PC-3 (cell line): ENCODE measurements around the gene ABAT. TPM values are rescaled to one million over a fixed set of nuclear protein-coding genes. Genes with fewer than 3 reads are reported as not detected.

Source experiments
- ATAC-seq: fragments of 200-7000 bp; cut with Tn5 transposase; 2 replicates; pipeline ENCODE4 v1.9.1; 2020; ENCODE audit warnings: mild to moderate bottlenecking, moderate library complexity
- BruUV-seq: library from RNA; stranded (reverse); fragments of 400-500 nt; replicated peaks from 2 replicates; lab custom pipeline; 2021; lab: Mats Ljungman, UMichigan
- CTCF ChIA-PET: fragments of 300-600 bp; sonication (Branson Sonifier 250); formaldehyde crosslinking; loops from one replicate; lab custom pipeline; 2022; ENCODE audit warnings: antibody characterized with exemption; lab: Charles Lee
- POLR2A ChIA-PET: fragments of 300-600 bp; sonication (Branson Sonifier 250); formaldehyde crosslinking; loops from one replicate; lab custom pipeline; 2022; ENCODE audit warnings: antibody characterized with exemption; ENCODE audit not compliant: unreplicated experiment; lab: Charles Lee
- DNase-seq: peaks from one replicate; pipeline ENCODE4 v3.0.0-alpha.2; 2015
- H2AFZ ChIP-seq: fragments of 300-600 bp; sonication (generic); 2 replicates; pipeline ENCODE4 v1.6.0; 2016; ENCODE audit warnings: antibody characterized with exemption, low read length
- H3F3A ChIP-seq: fragments of 300-600 bp; sonication (generic); one replicate; pipeline ENCODE4 v1.6.0; 2017; ENCODE audit warnings: antibody characterized with exemption, low read length, control low read depth, mild to moderate bottlenecking; ENCODE audit not compliant: unreplicated experiment
- H3K27ac ChIP-seq: fragments of 300-600 bp; sonication (generic); 2 replicates; pipeline ENCODE4 v1.5.1; 2016; ENCODE audit warnings: mild to moderate bottlenecking, low read length
- H3K27me3 ChIP-seq: fragments of 300-600 bp; sonication (generic); 2 replicates; pipeline ENCODE4 v1.6.1; 2016; ENCODE audit warnings: low read length, mixed read lengths
- H3K36me3 ChIP-seq: fragments of 300-600 bp; sonication (generic); 2 replicates; pipeline ENCODE4 v1.6.1; 2016; ENCODE audit warnings: low read depth, mixed run types, low read length, mixed read lengths
- H3K4me1 ChIP-seq: fragments of 300-600 bp; sonication (generic); 2 replicates; pipeline ENCODE4 v1.5.1; 2016; ENCODE audit warnings: low read length; ENCODE audit not compliant: insufficient read depth
- H3K4me2 ChIP-seq: fragments of 300-600 bp; sonication (generic); 2 replicates; pipeline ENCODE4 v1.6.0; 2016; ENCODE audit warnings: low read length
- H3K4me3 ChIP-seq: fragments of 300-600 bp; sonication (generic); 2 replicates; pipeline ENCODE4 v1.5.1; 2016; ENCODE audit warnings: mild to moderate bottlenecking, low read length, mixed read lengths
- H3K79me2 ChIP-seq: fragments of 300-600 bp; sonication (generic); 2 replicates; pipeline ENCODE4 v1.6.1; 2017; ENCODE audit warnings: low read length, mixed read lengths
- H3K9ac ChIP-seq: fragments of 300-600 bp; sonication (generic); 2 replicates; pipeline ENCODE4 v1.6.0; 2016; ENCODE audit warnings: mild to moderate bottlenecking, low read length
- H3K9me2 ChIP-seq: fragments of 300-600 bp; sonication (generic); replicated peaks from 2 replicates; pipeline ENCODE4 v1.6.1; 2016; ENCODE audit warnings: mixed run types, low read length, mixed read lengths
- H3K9me3 ChIP-seq: fragments of 300-600 bp; sonication (generic); 2 replicates; pipeline ENCODE4 v1.6.1; 2016; ENCODE audit warnings: low read length, mixed read lengths
- H4K20me1 ChIP-seq: fragments of 300-600 bp; sonication (generic); 2 replicates; pipeline ENCODE4 v1.6.1; 2016; ENCODE audit warnings: low read length, mixed read lengths
- EZH2 ChIP-seq: fragments of 300-600 bp; sonication (generic); IDR thresholded peaks from one replicate; pipeline ENCODE4 v1.6.1; 2017; ENCODE audit warnings: antibody characterized with exemption, mild to moderate bottlenecking, low read length; ENCODE audit not compliant: unreplicated experiment
- EZH2phosphoT487 ChIP-seq: fragments of 300-600 bp; sonication (generic); IDR thresholded peaks from 2 replicates; pipeline ENCODE4 v1.6.1; 2018; ENCODE audit warnings: mild to moderate bottlenecking, antibody characterized with exemption, low read length, borderline replicate concordance
- intact Hi-C: fragments of 100-400 bp; cut with micrococcal nuclease; formaldehyde crosslinking; loops from 2 replicates; pipeline ENCODE4 v1.9.0; 2023
- total RNA-seq: library from RNA; depleted of rRNA; stranded (reverse); fragments of >200 nt; gene quantifications from 2 replicates; pipeline ENCODE4 v1.2.3, GENCODE V29; 2014
- TF ChIP-seq, protein P1 (sequence below): fragments of 300-600 bp; sonication (generic); conservative IDR thresholded peaks from 2 replicates; pipeline ENCODE4 v1.5.1; 2017; ENCODE audit warnings: antibody characterized with exemption, low read depth, mild to moderate bottlenecking, low read length

Gene ABAT
- total RNA-seq, 1 experiment from 2014 or later: 0.95 TPM

DNA sequence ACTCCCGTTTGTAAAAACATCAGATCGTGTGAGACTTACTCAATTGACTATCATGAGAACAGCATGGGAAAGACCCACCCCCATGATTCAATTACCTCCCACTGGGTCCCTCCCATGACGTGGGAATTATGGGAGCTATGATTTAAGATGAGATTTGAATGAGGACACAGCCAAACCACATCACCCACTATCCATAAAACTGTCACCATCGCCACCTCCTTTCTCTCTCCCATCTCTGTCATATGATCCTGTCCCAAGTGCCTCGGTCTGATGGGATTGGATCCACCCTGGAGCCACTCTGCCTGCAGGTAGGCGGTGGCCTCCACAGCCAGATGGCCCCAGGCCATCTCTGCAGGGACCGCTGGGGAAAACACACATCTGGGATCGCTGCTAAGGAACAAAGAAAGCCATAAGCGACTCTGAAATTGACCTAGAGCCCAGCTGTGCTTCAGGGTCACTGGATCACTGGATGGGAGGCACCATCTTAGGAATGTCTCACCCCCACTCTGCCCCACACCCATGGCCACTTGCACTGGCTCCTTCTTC, 61.8 kb downstream of the ABAT start:
- Histone ChIP-seq H2AFZ (no peak overlapping the region), H3K4me3 (no peak overlapping the region), H3K27ac (no peak overlapping the region), H3K79me2 (no peaks in the 10 kb centered on the region), H3K4me2 (no peak overlapping the region), H3K9me3 (no peaks in the 10 kb centered on the region), H3K36me3 (no peaks in the 10 kb centered on the region), H3K27me3 (0 out of 2 replicates have a peak, but pooled peaks cover 8% of the 10 kb centered on the region), H3K4me1 (no peaks in the 10 kb centered on the region), H4K20me1 (no peaks in the 10 kb centered on the region), H3F3A (no peaks in the 10 kb centered on the region), H3K9me2 (no peaks in the 10 kb centered on the region), H3K9ac (no peak overlapping the region)
- no peak for DNase-seq
- intact Hi-C loops: no loop called here
- POLR2A ChIA-PET: no interaction called here
- no peak for ATAC-seq
- CTCF ChIA-PET: no interaction called here
- TF ChIP-seq, protein P1, sequence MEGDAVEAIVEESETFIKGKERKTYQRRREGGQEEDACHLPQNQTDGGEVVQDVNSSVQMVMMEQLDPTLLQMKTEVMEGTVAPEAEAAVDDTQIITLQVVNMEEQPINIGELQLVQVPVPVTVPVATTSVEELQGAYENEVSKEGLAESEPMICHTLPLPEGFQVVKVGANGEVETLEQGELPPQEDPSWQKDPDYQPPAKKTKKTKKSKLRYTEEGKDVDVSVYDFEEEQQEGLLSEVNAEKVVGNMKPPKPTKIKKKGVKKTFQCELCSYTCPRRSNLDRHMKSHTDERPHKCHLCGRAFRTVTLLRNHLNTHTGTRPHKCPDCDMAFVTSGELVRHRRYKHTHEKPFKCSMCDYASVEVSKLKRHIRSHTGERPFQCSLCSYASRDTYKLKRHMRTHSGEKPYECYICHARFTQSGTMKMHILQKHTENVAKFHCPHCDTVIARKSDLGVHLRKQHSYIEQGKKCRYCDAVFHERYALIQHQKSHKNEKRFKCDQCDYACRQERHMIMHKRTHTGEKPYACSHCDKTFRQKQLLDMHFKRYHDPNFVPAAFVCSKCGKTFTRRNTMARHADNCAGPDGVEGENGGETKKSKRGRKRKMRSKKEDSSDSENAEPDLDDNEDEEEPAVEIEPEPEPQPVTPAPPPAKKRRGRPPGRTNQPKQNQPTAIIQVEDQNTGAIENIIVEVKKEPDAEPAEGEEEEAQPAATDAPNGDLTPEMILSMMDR: no peak
- TF ChIP-seq EZH2: no peak
- TF ChIP-seq EZH2phosphoT487: no peak
- no TSS peak for BruUV-seq

DNA sequence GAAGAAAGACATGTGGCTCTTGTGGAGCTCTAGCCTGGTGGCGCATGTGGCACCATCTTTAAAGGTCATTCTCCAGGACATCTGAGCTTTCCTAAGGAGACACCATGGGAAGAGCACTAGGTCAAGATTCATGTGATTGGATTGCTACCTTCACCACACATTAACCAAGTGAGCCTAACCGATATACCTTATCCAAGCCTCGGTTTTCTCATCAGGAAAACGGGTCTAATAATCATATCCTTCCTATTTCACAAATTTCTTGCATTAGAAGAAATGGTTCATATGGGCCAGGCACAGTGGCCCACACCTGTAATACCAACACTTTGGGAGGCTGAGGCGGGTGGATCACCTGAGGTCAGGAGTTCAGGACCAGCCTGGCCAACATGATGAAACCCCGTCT, 64.7 kb downstream of the ABAT start:
- Histone ChIP-seq H3K4me3 (no peak overlapping the region), H3K9ac (no peak overlapping the region), H3K9me3 (no peaks in the 10 kb centered on the region), H3K4me1 (no peaks in the 10 kb centered on the region), H3K27me3 (0 out of 2 replicates have a peak, but pooled peaks cover 13% of the 10 kb centered on the region), H3K27ac (no peak overlapping the region), H3F3A (no peaks in the 10 kb centered on the region), H2AFZ (no peak overlapping the region), H3K4me2 (no peak overlapping the region), H4K20me1 (no peaks in the 10 kb centered on the region), H3K79me2 (no peaks in the 10 kb centered on the region), H3K9me2 (no peaks in the 10 kb centered on the region), H3K36me3 (no peaks in the 10 kb centered on the region)
- no TSS peak for BruUV-seq
- CTCF ChIA-PET: no interaction called here
- DNase-seq (no peak), ATAC-seq (no peak)
- TF ChIP-seq EZH2phosphoT487 (no peak), EZH2 (no peak)
- TF ChIP-seq, protein P1: no peak
- intact Hi-C loops: no loop called here
- POLR2A ChIA-PET: no interaction called here

DNA sequence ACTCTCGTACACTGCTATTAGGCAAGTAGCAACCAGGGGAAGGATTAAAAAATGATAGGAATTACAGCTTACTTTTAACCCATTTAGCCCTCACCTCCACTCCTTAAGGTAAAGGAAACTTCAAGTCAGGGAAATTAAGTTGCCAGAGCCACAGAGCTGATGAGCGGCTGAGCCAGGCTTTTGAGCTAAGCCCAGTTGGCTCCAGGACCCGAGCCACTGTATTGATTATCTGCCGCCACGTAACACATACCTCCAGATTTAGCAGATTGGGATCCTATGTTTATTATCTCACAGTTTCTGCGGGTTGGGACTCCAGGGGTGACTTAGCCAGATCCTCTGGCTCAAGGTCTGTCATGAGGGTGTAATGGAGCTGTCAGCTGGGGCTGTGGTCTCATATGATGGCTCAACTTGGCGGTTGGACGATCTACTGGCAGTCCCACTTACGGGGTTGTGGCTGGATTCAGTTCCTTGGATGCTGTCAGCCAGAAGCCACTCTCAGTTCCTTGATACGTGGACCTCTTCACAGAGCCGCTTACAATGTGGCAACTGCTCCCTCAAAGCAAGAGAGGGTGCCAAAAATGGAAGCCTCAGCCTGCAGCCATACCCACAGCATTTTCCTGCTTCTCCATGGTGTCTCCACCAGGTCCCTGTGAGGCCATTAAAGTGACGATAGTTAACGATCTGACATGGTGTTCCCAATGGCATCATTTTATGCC, 65.7 kb downstream of the ABAT start:
- TF ChIP-seq, protein P1: no peak
- TF ChIP-seq EZH2phosphoT487 (no peak), EZH2 (no peak)
- no TSS peak for BruUV-seq
- CTCF ChIA-PET: no interaction called here

More for the DNA sequence above, 65.7 kb downstream of the ABAT start:
- Histone ChIP-seq H3K9me2 (no peaks in the 10 kb centered on the region), H3K27me3 (0 out of 2 replicates have a peak, but pooled peaks cover 13% of the 10 kb centered on the region), H3K36me3 (no peaks in the 10 kb centered on the region), H3K79me2 (no peaks in the 10 kb centered on the region), H3K9ac (no peak overlapping the region), H3K4me2 (no peak overlapping the region), H3K4me3 (no peak overlapping the region), H3K4me1 (no peaks in the 10 kb centered on the region), H3K9me3 (no peaks in the 10 kb centered on the region), H3K27ac (no peak overlapping the region), H3F3A (no peaks in the 10 kb centered on the region), H2AFZ (no peak overlapping the region), H4K20me1 (no peaks in the 10 kb centered on the region)
- DNase-seq: no peak
- no peak for ATAC-seq
- intact Hi-C loops: no loop called here
- POLR2A ChIA-PET: no interaction called here
